CD14-positive monocyte (primary cell): ENCODE data around the gene GLB1L3. TPM values are rescaled to one million over a fixed set of nuclear protein-coding genes. Genes with fewer than 3 reads are reported as not detected.
A peak's percentile ranks its signal among the peaks of the same experiment; 100 is the strongest.

ENCODE experiments used
- DNase-seq, 3 donors: peaks; one replicate each; pipeline ENCODE4 v3.0.0-alpha.2; 2011 to 2022
- H2AFZ ChIP-seq: 2 replicates; pipeline ENCODE4 v1.6.0; 2012; ENCODE audit warnings: mild to moderate bottlenecking, low read depth, low read length, inconsistent platforms; ENCODE audit not compliant: insufficient read depth, poor library complexity, severe bottlenecking
- H3K27ac ChIP-seq, 2 donors: 1 replicate in 1 of 2; 2 replicates in 1 of 2; pipeline ENCODE4 v1.5.1; 2012 to 2013; ENCODE audit warnings: low read length in 2 of 2, control low read depth in 1 of 2, inconsistent platforms in 1 of 2, low read depth in 1 of 2, mild to moderate bottlenecking in 1 of 2
- H3K27me3 ChIP-seq, 2 donors: one replicate each; pipeline versions ENCODE4 v1.6.0 to v1.6.1; 2011 to 2013; ENCODE audit warnings: low read length in 2 of 2; ENCODE audit not compliant: control insufficient read depth in 2 of 2, insufficient read depth in 2 of 2
- H3K36me3 ChIP-seq, 2 donors: replicated peaks in 1 of 2; 1 replicate in 1 of 2; 2 replicates in 1 of 2; pipeline versions ENCODE4 v1.5.1 to v1.6.1; 2012 to 2013; ENCODE audit warnings: low read length in 2 of 2, control low read depth in 1 of 2, inconsistent platforms in 1 of 2, mild to moderate bottlenecking in 1 of 2; ENCODE audit not compliant: insufficient read depth in 2 of 2, control insufficient read depth in 1 of 2
- H3K4me1 ChIP-seq, 2 donors: 1 replicate in 1 of 2; 2 replicates in 1 of 2; pipeline versions ENCODE4 v1.5.1 to v1.6.1; 2012 to 2013; ENCODE audit warnings: low read length in 2 of 2, control low read depth in 1 of 2, inconsistent platforms in 1 of 2, mild to moderate bottlenecking in 1 of 2, moderate library complexity in 1 of 2; ENCODE audit not compliant: insufficient read depth in 2 of 2, control insufficient read depth in 1 of 2
- H3K4me2 ChIP-seq: replicated peaks from 2 replicates; pipeline ENCODE3; 2012; ENCODE audit warnings: low read length, moderate library complexity, mild to moderate bottlenecking; ENCODE audit not compliant: poor library complexity, severe bottlenecking; ENCODE audit errors: extremely low read depth
- H3K4me3 ChIP-seq, 3 experiments: fragments of 200-600 bp in 1 of 3; sonication (generic) in 1 of 3; replicated peaks in 1 of 3; 1 replicate in 2 of 3; 2 replicates in 1 of 3; pipeline ENCODE4 v1.5.1; 2011 to 2013; ENCODE audit warnings: low read length in 3 of 3, mild to moderate bottlenecking in 3 of 3, control low read depth in 2 of 3, low read depth in 2 of 3, inconsistent platforms in 1 of 3, moderate library complexity in 1 of 3
- H3K79me2 ChIP-seq: 2 replicates; pipeline ENCODE4 v1.6.0; 2012; ENCODE audit warnings: mild to moderate bottlenecking, control low read depth, inconsistent platforms, low read length, moderate library complexity; ENCODE audit not compliant: insufficient read depth
- H3K9ac ChIP-seq: 2 replicates; pipeline ENCODE4 v1.6.0; 2017; ENCODE audit warnings: low read length, mild to moderate bottlenecking; ENCODE audit not compliant: insufficient read depth, poor library complexity, severe bottlenecking
- H3K9me3 ChIP-seq, 2 donors: replicated peaks in 1 of 2; 1 replicate in 1 of 2; 2 replicates in 1 of 2; pipeline versions ENCODE4 v1.5.1 to v1.6.1; 2012 to 2013; ENCODE audit warnings: low read length in 2 of 2, control low read depth in 1 of 2; ENCODE audit not compliant: control insufficient read depth in 1 of 2, insufficient read depth in 1 of 2
- H4K20me1 ChIP-seq: 2 replicates; pipeline ENCODE4 v1.6.0; 2012; ENCODE audit warnings: mild to moderate bottlenecking, low read length, control low read depth, moderate library complexity; ENCODE audit not compliant: insufficient read depth
- H3K27ac Mint-ChIP-seq, 7 donors: one replicate each; pipeline ENCODE4 v1.8.0; 2020; ENCODE audit warnings: mild to moderate bottlenecking in 7 of 7, mixed read lengths in 7 of 7, moderate library complexity in 6 of 7, inconsistent platforms in 2 of 7
- H3K27me3 Mint-ChIP-seq, 3 donors: one replicate each; pipeline ENCODE4 v1.8.0; 2021 to 2022; ENCODE audit warnings: low read depth in 3 of 3, mild to moderate bottlenecking in 3 of 3, mixed read lengths in 3 of 3, moderate library complexity in 3 of 3, inconsistent platforms in 1 of 3
- H3K36me3 Mint-ChIP-seq, 2 donors: one replicate each; pipeline ENCODE4 v1.8.0; 2020; ENCODE audit warnings: mixed read lengths in 2 of 2, inconsistent platforms in 1 of 2, mild to moderate bottlenecking in 1 of 2
- H3K4me1 Mint-ChIP-seq: one replicate; pipeline ENCODE4 v1.8.0; 2020; ENCODE audit warnings: mild to moderate bottlenecking, mixed read lengths
- H3K4me3 Mint-ChIP-seq, 2 donors: one replicate each; pipeline ENCODE4 v1.8.0; 2020; ENCODE audit warnings: mild to moderate bottlenecking in 2 of 2, mixed read lengths in 2 of 2, moderate library complexity in 1 of 2
- H3K9me3 Mint-ChIP-seq, 7 donors: one replicate each; pipeline ENCODE4 v1.8.0; 2020 to 2022; ENCODE audit warnings: mixed read lengths in 7 of 7, mild to moderate bottlenecking in 6 of 7, moderate library complexity in 6 of 7, inconsistent platforms in 2 of 7
- CTCF ChIP-seq: fragments of 200-600 bp; IDR thresholded peaks from one replicate; pipeline ENCODE4 v1.8.0; 2022; ENCODE audit warnings: antibody characterized with exemption, mild to moderate bottlenecking
- WGBS: methylation state at CpG from one replicate; pipeline ENCODE4 v1.1.5; 2013; ENCODE audit warnings: missing lambda C conversion rate; ENCODE audit not compliant: insufficient coverage; 5-methylcytosine and 5-hydroxymethylcytosine counted together
- intact Hi-C, 2 donors: fragments of 100-400 bp; cut with micrococcal nuclease; formaldehyde crosslinking; loops; one replicate each; pipeline versions ENCODE4 v1.15.0 to v1.15.1; 2023
- polyA plus RNA-seq, 3 donors: library from polyadenylated mRNA; depleted of rRNA in 1 of 3; unstranded in 2 of 3; stranded (reverse) in 1 of 3; fragments of 300-500 nt in 2 of 3; fragments of >200 nt in 1 of 3; fragmentation: Illumina TruSeq in 2 of 3; gene quantifications; 1 replicate in 2 of 3; 2 replicates in 1 of 3; pipeline ENCODE4 v1.2.3, GENCODE V29; 2012 to 2021

GLB1L3 gene
- polyA plus RNA-seq, 3 donors: not detected

- no peaks in the 10 kb centered on the region for H3K79me2 ChIP-seq
- Mint-ChIP-seq H3K36me3 (peaks cover 75 to 86% of the 10 kb centered on the region in 2 donors), H3K27ac (no peak overlapping the region), H3K9me3 (no peaks in the 10 kb centered on the region), H3K4me1 (peaks cover 39% of the 10 kb centered on the region), H3K27me3 (peaks cover 27 to 45% (median 28%) of the 10 kb centered on the region in 3 donors), H3K4me3 (peak overlapping the region in 1 of 2 donors; percentile 1)
- no peak overlapping the region for H3K9ac ChIP-seq
- peak; percentile 57 for TF ChIP-seq CTCF
- DNase-seq: no peak
- peaks cover 6% of the 10 kb centered on the region for H4K20me1 ChIP-seq
- peaks cover 18 to 27% of the 10 kb centered on the region in 2 donors for H3K4me1 ChIP-seq
- 85% methylated on average over 10 of the region's 14 CpGs for WGBS
- intact Hi-C loops: no loop called here
- H3K4me2 ChIP-seq: no peak overlapping the region
- no peak overlapping the region for H3K27ac ChIP-seq
- H3K4me3 ChIP-seq: no peak overlapping the region
- H3K9me3 ChIP-seq: no peaks in the 10 kb centered on the region
- no peak overlapping the region for H2AFZ ChIP-seq
- H3K36me3 ChIP-seq: peaks cover 38 to 69% of the 10 kb centered on the region in 2 donors
- peaks cover 0 to 42% of the 10 kb centered on the region in 2 donors for H3K27me3 ChIP-seq
Observed at GRCh38 chr11:134261626-134262488, 14.3 kb upstream of the GLB1L3 start.

DNA sequence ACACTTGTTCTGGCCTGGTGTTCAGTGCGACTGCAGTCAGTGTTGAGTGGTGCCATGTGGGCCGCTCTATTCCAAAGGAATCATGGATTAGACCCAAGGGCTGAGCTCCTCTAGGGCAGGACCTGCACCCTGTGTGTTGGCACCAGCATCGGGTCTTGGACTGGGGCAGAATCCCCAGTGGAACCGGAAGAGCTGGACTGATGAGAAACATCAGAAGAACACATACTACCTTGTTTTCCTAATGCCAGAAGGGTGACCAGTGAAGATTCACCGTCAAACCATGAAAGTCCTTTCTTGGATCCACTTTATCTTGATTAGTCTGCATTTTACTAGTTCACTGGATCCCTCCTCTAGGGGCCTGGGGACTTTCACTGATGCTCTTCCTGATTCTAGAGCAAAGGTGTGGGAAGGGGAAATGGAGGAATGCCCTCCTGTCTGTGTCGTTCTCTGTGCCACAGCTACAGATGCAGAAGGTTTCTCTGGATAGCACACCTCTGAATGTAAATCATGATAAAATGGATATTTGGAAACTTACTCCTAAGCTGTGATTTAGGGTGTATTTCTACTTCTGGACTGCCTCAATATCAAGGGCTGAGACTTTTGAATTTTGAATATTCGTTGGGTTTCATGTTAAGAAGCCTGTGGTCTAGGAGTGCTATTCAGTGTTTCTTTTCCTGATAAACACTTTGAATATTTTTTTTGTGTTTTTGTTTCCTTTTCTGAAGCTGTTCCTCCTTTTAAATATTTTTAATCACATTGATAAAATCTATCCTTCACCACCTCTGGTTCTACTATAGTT lies 11.0 kb upstream of the GLB1L3 start:
- WGBS: 94% methylated on average over 3 of the region's 7 CpGs
- intact Hi-C loops: no loop called here

More for the DNA sequence above, 11.0 kb upstream of the GLB1L3 start:
- peaks cover 40 to 54% (median 41%) of the 10 kb centered on the region in 3 donors for H3K27me3 Mint-ChIP-seq
- peaks cover 23 to 36% of the 10 kb centered on the region in 2 donors for H3K4me1 ChIP-seq
- no peak overlapping the region for H3K4me3 ChIP-seq
- peak overlapping the region in 1 of 2 donors; percentile 68 for H3K4me3 Mint-ChIP-seq
- H4K20me1 ChIP-seq: no peaks in the 10 kb centered on the region
- DNase-seq: no peak
- TF ChIP-seq CTCF: no peak
- H3K9ac ChIP-seq: no peak overlapping the region
- peak overlapping the region in 1 of 7 donors; percentile 7 for H3K27ac Mint-ChIP-seq
- H3K9me3 ChIP-seq: no peaks in the 10 kb centered on the region
- no peak overlapping the region for H2AFZ ChIP-seq
- no peaks in the 10 kb centered on the region for H3K9me3 Mint-ChIP-seq
- H3K27ac ChIP-seq: no peak overlapping the region
- H3K4me2 ChIP-seq: no peak overlapping the region
- H3K36me3 Mint-ChIP-seq: peaks cover 48 to 56% of the 10 kb centered on the region in 2 donors
- H3K36me3 ChIP-seq: peaks cover 22 to 45% of the 10 kb centered on the region in 2 donors
- H3K79me2 ChIP-seq: no peaks in the 10 kb centered on the region
- H3K27me3 ChIP-seq: peaks cover 6 to 54% of the 10 kb centered on the region in 2 donors
- peaks cover 48% of the 10 kb centered on the region for H3K4me1 Mint-ChIP-seq
